Hematopoietic multipotent progenitor cell treated with erythropoietin and hydrocortisone succinate and interleukin-3 and kit ligand, for 6 days (in vitro differentiated cells): ENCODE measurements around the gene HELT.

Experiments used
- DNase-seq: peaks from one replicate; pipeline ENCODE4 v3.0.0-alpha.2; 2015

Gene HELT

DNA sequence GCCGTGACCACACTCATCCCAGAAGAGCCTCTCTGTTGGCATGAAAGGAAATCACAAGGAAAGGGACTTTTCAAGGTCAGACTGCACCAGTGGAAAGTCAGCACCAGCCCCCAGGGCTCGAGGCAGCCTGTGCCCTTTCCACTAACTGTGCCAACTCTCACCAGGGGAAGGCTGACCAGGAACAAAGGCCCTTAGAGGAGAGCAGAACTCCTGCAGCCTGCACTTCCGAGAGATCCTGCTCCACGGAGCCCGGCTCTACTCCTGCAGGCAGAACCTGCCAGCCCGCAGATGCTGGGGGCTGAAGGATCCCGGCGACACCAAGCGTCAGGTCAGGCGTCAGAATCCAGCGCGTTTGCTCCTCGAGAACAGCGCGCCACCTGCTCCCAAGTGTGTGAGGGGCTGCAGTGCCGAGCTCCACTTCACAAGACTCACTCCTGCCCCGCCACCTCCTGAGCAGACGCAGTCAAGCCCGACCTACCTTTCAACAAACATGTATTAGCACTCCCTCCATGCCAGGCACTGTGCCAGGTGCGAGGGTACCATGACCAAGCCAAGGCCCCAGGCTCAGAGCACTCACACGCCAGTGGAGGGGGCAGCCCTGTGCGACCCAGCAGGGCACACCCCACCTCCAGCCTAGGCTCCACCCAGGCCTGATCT, 13.6 kb upstream of the HELT start:
- DNase-seq: no peak

DNA sequence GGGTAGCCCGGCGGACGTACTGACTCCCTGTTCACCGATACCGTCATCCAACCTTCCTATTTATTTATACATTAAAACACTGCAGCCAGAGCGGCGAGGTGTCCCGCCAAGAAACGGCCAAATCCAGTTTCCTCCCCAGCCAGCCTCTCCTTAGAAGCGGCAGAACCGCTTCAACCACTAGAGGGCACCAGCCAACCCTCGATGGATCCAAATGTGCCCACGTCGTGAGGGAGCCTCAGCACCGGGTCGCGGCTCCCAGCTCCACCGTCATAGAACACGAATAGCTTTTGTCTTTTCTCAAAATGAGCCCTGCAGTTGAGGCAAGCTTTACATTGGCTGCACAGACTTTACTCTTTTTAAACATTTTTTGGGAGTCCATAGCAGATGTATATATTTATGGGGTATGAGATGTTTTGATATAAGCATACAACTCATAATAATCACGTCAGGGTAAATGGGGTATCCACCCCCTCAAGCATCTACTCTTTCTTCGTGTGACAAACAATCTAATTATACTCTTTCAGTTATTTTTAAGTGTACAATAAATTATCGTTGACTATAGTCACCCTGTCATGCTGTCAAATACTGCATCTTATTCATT, 13.0 kb upstream of the HELT start:
- DNase-seq: peak; percentile 91

GRCh38 chr4:185011408-185011807, 6.9 kb upstream of the HELT start:
- peak; percentile 42 for DNase-seq

- no peak for DNase-seq
These were observed 4.7 kb upstream of the HELT start for GRCh38 chr4:185013417-185014125.

GRCh38 chr4:185015108-185015507, 3.2 kb upstream of the HELT start:
- DNase-seq: no peak

DNA sequence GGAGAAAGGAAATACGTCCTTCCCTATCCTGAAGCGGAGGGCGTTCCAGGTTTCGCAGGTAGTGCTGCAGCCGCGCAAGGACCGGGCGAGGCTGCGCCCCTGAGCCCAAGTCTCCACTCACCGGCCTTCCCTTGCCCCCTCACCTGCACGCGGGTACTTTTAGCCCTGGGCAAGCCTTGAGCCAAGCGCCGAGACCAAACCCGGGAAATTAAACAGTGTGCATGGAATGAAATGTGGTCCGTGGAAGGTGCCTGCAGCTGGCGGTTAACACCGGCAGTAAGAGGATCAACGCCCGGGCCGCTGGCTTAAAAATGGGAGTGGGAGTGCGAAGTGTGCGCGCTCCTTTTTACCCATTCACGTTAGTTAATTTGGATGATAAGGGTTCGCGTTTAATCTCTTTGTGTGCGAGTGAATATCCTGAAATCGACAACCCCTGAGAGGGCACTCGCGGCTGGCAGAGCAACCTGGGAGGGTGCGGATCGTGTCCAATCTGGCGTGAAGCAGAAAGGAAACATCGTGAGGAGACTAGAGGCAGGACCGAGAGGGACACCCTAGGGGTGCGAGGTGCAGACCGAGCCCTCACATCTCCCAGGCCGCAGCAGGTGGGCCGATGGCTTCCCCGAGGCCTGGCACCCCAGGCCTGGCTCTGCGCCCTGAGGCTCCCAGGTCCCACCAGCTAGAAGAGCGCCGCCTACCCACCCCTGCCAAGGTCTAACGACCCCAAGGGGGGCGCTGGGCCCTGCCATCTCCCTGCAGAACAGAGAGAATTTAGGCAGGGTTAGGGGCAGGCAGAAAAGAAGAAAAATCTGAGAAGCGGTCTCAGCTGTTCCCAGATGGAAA, 2.0 kb upstream of the HELT start:
- DNase-seq: no peak

DNA sequence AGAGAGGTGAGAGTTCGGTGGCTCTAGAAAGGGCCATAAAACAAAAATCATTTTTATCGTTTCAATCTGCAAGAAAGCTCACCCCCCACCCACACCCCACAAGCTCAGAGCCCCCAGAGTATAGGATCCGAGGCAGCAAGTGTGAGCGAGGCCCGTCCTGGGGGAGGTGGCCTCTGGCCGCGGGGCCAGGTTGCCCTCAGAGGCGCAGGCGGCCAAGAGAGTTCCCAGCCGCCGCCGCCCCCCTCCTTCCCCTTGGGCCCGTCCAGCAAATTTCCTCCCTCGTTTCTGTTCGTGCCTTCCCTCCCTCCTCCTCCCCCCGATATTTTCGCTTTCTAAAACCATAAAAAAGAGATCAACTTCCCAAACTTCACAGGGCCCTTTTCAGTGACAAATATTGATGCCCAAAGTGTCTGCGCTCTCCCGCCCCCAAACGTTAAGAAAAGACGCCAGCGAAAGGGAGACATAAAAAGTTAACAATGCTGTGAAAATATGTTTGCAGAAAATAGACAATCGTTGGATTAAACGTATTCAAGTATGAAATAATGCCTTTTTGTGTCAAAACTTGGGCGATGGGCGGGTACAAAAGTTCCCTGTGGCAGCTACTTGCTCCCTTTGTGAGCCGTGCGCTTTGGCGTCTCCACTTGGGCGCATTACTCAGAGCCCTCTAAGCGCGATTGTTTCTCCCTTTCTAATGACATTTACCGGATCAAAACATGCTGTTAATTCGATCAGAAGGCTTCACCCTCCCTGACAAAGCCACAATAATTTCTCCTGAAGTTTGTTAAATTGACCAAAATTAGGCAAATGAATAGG, 1.1 kb upstream of the HELT start:
- DNase-seq: no peak

DNA sequence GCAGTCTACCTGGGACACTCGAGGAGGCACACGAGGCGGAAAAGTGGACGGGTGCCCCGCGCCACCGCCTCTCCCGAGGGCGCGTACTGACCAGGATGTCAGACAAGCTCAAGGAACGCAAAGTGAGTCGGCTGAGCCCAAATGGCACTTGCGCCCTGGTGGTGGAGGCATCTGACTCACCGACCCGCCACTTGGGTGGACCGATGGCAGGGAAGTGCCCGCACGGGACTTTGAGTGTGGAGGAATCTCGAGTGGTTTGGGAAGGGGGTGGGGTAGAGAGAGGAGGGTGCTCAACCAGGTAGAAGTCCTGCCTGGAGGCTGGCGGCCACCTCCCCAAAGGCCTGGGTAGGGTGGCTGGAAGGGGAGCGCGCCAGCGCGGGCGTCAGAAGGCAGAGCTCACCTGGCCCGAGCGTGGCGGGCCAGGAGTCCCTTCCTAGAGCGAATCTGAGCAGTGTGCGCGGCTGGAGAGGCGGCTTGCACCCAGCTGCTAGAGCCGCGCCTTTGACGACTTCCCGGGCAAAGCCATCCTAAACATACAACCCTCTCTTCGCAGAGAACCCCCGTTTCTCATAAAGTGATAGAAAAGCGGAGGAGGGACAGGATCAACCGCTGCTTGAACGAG, 655 bp downstream of the HELT start:
- no peak for DNase-seq

DNA sequence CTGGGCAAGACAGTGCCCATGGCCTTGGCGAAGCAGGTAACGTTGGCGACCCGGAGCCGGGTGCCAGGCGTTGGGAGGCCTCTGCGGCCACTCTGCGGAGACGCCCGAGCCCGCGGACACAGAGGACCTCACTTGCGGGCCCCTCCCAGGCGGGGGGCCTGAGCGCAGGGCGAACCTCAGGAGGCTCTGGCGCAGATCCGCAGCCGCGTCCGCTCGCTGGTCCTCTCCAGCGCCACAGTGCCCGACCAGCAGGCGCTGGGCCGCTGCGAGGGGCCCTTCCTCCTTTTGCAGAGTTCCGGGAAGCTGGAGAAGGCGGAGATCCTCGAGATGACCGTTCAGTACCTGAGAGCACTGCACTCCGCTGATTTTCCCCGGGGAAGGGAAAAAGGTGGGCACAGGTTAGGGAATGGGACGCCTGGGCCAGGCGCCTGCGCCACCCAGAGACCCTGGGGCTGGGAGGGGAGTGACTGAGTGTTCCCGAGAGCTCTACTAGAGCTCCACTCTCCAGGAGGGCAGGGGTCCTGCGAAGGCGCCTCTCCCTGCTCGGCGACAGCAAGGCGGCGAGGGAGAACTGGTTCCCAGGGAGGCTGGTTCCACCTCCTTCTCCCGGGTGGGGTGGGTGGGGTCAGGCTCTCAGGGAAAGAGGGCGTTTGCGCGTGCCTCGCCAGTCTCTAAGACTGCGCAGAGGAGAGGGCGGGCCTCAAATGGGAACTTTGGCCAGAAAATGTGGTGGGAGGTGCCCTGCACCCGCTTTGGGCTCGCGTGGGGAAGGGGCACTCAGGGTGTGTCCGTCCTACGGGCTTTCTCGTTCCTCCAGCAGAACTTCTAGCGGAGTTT, 1.4 kb downstream of the HELT start:
- DNase-seq: no peak

GRCh38 chr4:185020293-185020808, 2.1 kb downstream of the HELT start:
- no peak for DNase-seq

DNA sequence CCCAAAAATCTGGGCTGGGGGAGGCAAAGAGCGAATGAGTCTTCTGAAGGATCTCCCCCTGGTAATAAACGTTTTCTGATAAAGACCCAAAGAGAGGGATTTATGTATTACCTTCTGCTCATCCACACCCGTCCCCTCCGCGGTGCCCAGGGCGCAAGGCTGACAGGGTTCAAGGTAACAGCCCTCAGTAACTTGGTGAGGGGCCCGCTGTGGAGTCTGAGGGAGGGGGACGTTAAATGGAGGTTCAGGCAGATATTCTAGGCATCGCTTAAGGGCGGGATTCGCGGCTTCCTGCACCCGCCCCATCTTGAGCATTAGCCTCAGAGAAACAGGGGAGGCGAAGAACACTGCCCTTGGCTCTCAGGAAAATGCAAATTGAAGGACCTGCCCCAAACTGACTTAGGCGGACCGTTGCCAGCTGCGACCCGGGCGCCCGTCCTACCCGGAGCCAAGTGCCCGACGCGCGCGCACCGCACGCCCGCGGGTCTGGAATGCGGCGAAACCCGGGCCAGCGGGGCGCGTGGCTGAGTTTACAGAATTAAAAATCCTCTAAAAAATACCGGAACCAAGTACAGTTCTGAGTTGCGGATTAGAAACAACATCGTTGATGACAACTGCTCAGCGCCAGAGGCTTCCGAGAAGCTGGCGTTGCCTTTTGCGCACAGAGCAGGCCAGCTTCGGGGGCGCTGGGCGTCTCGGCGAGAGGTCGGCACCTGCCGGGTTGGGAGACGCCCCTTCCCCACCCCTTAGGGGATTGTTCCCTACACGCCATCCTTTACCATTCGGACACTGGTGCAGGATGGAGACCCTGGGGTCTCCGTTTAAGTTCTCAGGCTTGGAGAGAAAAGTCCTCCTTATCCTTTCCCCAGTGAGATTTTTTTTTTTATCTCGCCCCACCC, 2.8 kb downstream of the HELT start:
- no peak for DNase-seq

DNA sequence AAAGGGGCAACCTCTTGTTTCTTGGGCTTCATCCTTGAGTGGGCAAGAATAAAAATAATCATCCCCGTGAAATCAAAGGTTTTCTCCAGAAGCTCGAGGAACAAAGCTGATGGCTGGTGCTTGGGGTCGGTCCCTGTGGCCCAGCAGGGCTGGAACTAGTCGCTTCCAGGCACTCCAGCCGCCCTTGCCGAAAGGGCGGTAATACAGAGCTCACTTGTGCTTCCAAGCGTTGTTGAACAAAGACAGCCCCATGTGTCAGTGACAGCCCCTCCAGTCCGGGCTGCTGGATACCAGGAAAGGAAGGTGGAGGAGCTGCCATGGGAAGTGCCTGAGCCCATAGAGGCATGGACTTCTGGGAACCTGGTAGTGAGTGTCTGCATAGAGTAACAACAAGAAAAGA, 5.2 kb downstream of the HELT start:
- DNase-seq: no peak

GRCh38 chr4:185028625-185029024, 10.3 kb downstream of the HELT start:
- DNase-seq: no peak

DNA sequence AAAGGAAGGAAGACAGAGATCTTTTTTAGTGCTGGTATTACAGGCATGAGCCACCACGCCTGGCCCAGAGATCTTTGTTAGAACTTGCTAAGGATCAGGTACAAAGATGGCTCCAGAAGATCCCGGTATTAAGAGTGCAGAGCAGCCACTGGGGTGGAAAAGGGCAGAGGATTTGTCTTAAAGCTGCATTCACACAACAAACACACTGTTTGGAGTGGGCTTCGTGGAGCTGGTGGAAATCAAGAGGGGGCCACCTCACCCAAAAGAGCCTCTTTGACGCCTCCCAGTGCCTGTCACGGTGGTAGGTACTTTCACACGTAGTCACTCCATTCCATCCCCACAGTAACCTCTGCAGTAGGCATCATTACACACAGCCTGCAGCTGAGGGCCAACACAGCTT, 13.3 kb downstream of the HELT start:
- DNase-seq: no peak

- no peak for DNase-seq
These were observed 14.8 kb downstream of the HELT start for GRCh38 chr4:185033072-185033471.

DNA sequence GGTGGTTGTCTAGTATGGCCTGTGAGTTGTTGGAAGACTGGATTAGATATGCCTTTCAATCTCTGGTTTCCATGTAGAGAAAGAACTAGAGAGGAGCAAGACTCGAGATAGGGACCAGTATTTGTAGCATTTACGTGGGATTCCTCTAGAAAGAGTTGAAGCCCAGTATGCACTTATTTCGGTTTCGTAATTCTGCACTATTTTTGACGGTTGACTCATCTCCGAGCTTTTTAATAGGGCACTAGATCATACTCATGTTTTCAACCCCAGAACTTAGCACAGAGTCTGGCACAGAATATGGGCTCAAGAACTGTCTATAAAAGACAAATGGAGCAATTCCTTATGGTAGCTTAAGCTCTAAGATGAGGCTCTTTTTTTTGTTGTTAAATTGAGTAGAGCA, 15.7 kb downstream of the HELT start:
- DNase-seq: no peak

DNA sequence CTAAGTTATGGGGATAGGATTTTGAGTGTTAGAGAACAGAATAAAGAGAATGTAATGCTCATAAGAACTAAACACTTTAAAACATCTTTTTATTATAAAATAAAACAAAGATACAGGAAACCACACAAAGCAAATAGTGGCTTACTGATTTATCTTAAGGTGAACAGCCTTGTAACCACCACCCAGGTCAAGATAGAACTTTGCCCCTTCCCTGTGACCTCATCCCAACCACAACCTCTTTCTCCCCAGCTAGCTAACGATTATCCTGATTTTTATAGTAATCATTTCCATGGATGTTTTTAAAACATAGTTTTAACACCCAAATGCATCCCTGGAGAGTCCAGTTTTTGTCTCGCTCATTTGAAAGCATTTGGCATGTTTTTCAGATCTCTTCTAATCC, 17.0 kb downstream of the HELT start:
- DNase-seq: no peak

- no peak for DNase-seq
These were observed 17.7 kb downstream of the HELT start for GRCh38 chr4:185036019-185036418.

DNA sequence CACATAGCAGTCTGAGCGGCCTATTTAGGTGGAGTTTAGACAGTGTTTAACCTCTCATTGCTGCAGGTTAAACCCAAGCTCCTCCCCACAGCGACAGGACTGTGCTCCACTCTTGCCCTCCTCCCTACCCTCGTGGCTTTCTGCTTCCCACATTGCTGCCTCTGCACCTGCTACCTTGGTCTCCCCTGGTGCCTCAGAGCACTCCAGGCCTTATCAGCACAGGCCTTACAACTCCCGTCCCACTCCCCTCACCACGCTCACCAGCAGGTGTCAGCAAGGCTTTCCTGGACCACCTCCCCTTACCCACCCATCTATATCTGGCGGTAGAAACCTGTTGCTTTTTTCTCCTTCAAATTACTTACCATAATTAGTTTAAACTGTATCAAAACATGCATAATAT, 18.6 kb downstream of the HELT start:
- DNase-seq: no peak
